ENCODE measurements around the gene RPUSD1. TPM values are rescaled to one million over a fixed set of nuclear protein-coding genes. Genes with fewer than 3 reads are reported as not detected.
A peak's percentile ranks its signal among the peaks of the same experiment; 100 is the strongest.

RPUSD1 gene
- total and polyA plus RNA-seq, 9 donors: 11.1 to 18.6 (median 15.4) TPM; not detected in 1

DNA sequence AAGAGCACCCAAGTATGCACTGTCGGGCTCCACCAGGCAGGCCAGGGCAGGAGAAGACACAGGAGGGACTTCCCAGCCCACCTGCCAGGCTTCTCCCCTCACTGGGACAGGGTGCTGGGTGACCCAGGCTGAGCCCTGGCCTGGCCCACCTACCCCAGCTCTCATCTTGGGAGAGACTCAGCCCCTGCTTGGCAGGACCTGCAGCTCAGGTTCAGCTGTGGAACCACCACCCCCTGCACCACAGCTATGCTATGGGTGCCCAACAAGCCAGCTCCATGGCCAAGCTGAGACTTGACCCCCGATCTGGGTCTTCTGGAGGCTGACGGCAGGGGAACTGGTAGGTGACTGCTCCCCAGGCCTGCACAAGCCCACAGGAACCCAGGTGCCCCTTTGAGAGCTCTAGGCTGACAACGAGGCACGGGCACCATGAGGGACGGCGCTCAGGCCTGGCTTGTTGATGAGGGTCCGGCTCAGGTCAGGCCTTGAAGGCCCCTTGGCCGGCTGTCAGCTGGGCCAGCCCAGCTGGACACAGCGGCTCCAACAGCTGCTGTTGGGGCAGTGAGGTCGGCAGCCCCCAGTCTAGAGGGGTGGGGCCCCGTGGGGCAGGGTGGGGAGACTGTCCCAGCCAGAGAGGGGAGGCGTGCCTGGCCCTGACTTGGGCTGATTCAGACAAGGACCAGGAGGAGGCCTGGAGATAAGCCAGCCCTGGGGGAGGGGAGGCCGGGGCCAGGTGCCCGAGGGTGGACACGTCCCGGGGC is 4.6 kb downstream of the RPUSD1 start:
- H3K36me3 ChIP-seq: no peaks in the 10 kb centered on the region
- peak; percentile 66 to 84 (median 78) for DNase-seq
- TF ChIP-seq EP300 (IDR thresholded peaks at IDR 0.05): no peak
- no peak for TF ChIP-seq POLR2A (IDR thresholded peaks at IDR 0.05)
- TF ChIP-seq, protein P1, sequence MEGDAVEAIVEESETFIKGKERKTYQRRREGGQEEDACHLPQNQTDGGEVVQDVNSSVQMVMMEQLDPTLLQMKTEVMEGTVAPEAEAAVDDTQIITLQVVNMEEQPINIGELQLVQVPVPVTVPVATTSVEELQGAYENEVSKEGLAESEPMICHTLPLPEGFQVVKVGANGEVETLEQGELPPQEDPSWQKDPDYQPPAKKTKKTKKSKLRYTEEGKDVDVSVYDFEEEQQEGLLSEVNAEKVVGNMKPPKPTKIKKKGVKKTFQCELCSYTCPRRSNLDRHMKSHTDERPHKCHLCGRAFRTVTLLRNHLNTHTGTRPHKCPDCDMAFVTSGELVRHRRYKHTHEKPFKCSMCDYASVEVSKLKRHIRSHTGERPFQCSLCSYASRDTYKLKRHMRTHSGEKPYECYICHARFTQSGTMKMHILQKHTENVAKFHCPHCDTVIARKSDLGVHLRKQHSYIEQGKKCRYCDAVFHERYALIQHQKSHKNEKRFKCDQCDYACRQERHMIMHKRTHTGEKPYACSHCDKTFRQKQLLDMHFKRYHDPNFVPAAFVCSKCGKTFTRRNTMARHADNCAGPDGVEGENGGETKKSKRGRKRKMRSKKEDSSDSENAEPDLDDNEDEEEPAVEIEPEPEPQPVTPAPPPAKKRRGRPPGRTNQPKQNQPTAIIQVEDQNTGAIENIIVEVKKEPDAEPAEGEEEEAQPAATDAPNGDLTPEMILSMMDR (IDR thresholded peaks at IDR 0.05): no peak
- H3K9me3 ChIP-seq: no peaks in the 10 kb centered on the region
- WGBS, 3 donors: 12 to 17% (median 12%) methylated on average over 17 of the region's 17 CpGs
- intact Hi-C loops (cut with DNase I): no loop called here
- H3K27me3 ChIP-seq: no peaks in the 10 kb centered on the region
- peaks cover 12% of the 10 kb centered on the region for H3K4me1 ChIP-seq (ENCODE audit: insufficient read depth)
- no peak overlapping the region for H3K27ac ChIP-seq
- H3K4me3 ChIP-seq: no peak overlapping the region

DNA sequence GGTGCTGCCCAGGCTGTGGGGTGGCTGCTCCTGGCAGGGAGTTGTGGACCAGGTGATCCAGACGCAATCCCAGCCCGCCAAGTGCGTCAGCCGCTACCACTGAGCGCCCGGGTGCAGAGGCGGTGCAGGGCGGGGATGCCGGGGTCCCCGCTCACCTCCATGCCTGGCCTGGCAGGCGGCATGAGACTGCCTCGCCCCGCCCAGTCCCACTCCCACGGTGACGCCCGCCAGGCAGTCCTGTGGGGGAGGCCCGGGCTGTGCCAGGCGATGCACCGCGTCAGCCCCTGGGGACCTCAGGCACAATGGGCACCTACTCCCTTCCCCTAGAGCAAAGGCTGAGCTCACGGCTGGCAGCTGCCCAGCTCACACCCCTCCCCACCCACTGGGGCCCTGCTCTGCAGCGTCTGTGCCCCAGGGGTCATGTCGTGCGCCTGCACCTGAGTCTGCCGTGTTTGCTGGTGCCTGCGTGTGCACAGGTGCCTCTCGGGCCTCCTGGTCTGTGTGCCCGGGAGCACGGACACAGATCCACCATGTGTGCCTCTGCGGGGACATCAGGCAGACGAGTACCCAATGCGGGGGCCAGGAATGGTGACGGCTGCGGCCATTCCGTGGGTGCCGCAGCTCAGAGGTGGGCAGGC is 5.3 kb downstream of the RPUSD1 start:
- intact Hi-C loops (cut with DNase I): no loop called here
- Histone ChIP-seq H3K27me3 (no peaks in the 10 kb centered on the region), H3K4me3 (no peak overlapping the region), H3K36me3 (no peaks in the 10 kb centered on the region), H3K9me3 (no peaks in the 10 kb centered on the region), H3K4me1 (ENCODE audit: insufficient read depth) (peaks cover 12% of the 10 kb centered on the region), H3K27ac (no peak overlapping the region)
- TF ChIP-seq, protein P1 (IDR thresholded peaks at IDR 0.05): no peak
- TF ChIP-seq POLR2A (IDR thresholded peaks at IDR 0.05) (no peak), EP300 (IDR thresholded peaks at IDR 0.05) (no peak)
- 49 to 68% (median 50%) methylated on average over 34 to 36 of the region's 36 CpGs for WGBS, 3 donors
- no peak for DNase-seq

DNA sequence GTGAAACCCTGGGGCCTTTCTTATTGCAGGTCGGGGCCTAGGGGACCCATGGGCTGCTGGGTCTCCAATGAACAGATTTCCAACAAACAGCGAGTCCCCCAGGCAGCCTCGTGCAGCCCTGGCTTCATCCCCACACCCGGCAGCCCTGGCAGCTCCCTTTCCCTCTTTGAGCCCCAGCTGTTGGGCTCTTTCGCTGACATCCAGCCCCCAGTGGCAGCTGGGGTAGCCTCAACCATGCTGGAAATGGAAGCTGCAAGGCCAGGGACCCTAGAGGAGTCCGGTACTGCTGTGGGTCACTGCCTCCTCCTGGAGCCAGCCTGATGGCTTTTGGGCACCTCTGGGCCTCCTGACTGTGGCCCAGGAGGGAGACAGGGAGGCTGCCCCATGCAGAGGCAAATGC is 5.9 kb downstream of the RPUSD1 start:
- no peaks in the 10 kb centered on the region for H3K36me3 ChIP-seq
- no peaks in the 10 kb centered on the region for H3K9me3 ChIP-seq
- no peak for DNase-seq
- no peak overlapping the region for H3K27ac ChIP-seq
- no peak overlapping the region for H3K4me3 ChIP-seq
- WGBS, 3 donors: 30 to 60% (median 39%) methylated on average over 6 of the region's 6 CpGs
- intact Hi-C loops (cut with DNase I): no loop called here
- TF ChIP-seq, protein P1 (IDR thresholded peaks at IDR 0.05): no peak
- TF ChIP-seq EP300 (IDR thresholded peaks at IDR 0.05) (no peak), POLR2A (IDR thresholded peaks at IDR 0.05) (no peak)
- peaks cover 8% of the 10 kb centered on the region for H3K4me1 ChIP-seq (ENCODE audit: insufficient read depth)
- no peaks in the 10 kb centered on the region for H3K27me3 ChIP-seq

GRCh38 chr16:781346-782010 is 6.7 kb downstream of the RPUSD1 start:
- TF ChIP-seq, protein P1 (IDR thresholded peaks at IDR 0.05): no peak
- TF ChIP-seq EP300 (IDR thresholded peaks at IDR 0.05): no peak
- Histone ChIP-seq H3K4me1 (ENCODE audit: insufficient read depth) (peaks cover 7% of the 10 kb centered on the region), H3K27me3 (no peaks in the 10 kb centered on the region), H3K36me3 (no peaks in the 10 kb centered on the region), H3K27ac (no peak overlapping the region), H3K9me3 (no peaks in the 10 kb centered on the region), H3K4me3 (no peak overlapping the region)
- WGBS, 3 donors: 43 to 45% (median 44%) methylated on average over 18 to 19 of the region's 19 CpGs
- DNase-seq: no peak
- intact Hi-C loops (cut with DNase I): no loop called here
